GM12872 (cell line): ENCODE measurements around the gene PPARG.

Experiments
- TF ChIP-seq, protein P1 (sequence below): IDR thresholded peaks from 3 replicates; pipeline ENCODE4 v1.5.1; 2011; ENCODE audit warnings: low read depth, mild to moderate bottlenecking, low read length, moderate library complexity; ENCODE audit not compliant: insufficient read depth

Gene PPARG

DNA sequence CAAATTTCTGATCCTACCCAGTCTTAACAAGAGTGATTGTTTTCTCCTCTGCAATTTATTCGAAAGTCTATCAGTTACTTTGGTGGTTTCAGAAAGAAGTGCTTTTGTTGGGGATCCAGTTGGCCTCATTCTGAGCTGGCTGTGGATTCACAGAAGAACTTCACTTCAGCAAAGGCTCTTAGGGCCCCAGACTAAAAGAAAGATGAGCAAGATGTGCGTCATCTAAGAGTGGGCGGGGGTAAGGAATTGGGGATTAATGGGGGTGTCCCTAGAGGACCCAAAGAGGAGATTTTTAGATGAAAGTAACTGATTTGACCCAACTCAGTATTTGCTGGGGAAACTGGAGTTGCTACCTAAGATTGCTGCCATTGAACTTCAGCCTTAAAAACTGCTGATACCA lies 131.5 kb downstream of the PPARG start:
- TF ChIP-seq, protein P1, sequence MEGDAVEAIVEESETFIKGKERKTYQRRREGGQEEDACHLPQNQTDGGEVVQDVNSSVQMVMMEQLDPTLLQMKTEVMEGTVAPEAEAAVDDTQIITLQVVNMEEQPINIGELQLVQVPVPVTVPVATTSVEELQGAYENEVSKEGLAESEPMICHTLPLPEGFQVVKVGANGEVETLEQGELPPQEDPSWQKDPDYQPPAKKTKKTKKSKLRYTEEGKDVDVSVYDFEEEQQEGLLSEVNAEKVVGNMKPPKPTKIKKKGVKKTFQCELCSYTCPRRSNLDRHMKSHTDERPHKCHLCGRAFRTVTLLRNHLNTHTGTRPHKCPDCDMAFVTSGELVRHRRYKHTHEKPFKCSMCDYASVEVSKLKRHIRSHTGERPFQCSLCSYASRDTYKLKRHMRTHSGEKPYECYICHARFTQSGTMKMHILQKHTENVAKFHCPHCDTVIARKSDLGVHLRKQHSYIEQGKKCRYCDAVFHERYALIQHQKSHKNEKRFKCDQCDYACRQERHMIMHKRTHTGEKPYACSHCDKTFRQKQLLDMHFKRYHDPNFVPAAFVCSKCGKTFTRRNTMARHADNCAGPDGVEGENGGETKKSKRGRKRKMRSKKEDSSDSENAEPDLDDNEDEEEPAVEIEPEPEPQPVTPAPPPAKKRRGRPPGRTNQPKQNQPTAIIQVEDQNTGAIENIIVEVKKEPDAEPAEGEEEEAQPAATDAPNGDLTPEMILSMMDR: no peak

DNA sequence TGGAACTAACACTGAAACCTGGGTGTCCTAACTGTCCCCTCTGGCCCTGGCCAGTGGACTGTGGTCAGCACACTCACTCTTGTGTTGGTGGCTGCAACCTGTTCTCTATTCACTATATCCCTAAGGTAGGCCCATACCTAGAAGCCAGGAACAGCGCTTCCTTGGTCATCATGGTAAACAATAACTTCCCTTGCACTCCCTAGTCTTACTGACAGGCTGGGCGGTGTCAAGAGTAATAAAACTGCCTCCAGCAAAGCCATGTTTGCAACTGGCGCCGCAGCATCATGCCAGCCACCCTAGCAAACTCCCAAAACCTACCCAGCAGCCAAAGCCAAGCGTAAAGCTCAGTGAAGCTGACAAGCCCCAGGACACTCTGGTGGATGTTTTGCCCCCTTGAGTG lies 132.3 kb downstream of the PPARG start:
- TF ChIP-seq, protein P1: no peak

DNA sequence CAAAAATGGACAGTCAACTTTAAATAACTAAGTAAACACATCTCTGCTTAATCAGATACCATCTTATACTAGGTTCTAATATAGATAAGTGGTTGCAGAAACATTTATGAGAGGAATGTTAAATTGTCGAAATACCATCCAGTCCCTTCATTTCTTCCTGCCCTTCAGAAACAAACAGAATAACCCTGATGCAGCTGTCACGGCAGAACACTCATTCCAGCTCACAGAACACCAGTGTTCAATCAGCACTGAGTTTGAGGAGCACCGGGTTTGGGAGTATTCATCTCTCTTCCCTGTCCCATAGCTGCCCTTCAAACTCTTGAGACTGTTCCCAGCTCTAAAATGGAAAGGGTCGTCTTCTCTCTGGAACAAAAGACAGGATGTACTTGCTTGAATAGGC lies 134.3 kb downstream of the PPARG start:
- TF ChIP-seq, protein P1: no peak

DNA sequence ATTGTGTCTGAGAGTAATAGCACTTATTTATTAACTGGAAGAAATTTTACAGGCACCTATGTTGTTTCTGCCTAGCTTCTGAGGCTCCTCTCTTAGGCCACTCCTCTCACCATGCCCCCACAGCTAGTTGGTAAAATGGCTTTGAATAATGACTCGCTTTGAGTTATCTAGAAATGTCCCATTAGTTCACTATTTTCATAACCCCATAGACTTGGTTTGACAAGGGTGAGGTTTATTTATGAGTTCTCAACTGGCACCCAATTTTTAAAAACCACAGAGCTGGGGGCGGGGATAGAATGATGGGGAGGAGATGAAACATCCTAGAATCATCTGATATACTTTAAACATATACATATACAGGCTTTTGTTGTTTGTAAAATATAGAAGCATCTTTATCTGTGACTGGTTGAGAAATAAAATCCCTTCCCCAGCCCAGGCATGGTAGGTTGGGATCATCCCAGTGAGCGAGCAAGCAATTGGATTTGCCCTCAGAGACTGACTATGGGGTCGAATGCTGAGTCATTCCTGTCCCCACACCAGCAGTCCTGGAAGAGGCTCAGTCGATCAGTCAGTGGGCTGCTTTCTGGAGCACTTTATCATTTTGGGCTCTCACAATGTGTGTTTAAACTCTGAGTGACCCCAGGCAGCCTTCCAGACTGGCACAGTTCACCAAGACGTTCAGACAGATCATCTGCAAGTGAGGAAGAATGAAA lies 135.2 kb downstream of the PPARG start:
- TF ChIP-seq, protein P1: no peak

DNA sequence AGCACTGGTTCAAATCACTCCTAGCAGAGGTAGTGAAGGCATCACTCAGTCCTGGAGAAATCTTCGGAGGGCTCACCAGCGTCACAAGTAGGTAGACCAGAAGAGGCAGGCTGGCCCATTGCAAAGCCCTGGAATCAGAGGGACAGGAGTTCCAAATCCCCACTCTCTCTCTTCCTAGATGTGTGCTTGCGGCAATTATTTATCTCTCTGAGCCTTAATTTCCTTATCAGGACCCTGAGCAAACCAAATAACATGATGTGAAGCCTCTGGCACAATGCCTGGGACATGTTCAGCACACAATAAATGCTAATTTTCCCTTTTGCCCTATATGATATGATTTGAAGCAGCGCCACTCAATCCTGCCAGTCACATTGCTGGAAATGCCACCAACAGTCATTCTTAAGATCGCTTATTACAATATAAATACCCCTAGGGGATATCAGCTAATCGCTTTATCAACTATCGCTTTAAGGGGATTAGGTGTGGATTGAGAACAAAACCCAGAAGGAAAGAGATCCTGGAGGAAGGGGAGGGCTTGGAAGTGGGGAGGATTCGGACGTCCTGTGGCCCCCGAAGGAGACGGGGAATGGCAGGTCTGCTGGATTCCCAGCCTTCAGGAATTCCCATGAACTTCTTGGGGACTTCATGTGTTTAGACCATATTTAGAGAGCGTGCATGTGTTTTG lies 135.9 kb downstream of the PPARG start:
- TF ChIP-seq, protein P1: no peak

DNA sequence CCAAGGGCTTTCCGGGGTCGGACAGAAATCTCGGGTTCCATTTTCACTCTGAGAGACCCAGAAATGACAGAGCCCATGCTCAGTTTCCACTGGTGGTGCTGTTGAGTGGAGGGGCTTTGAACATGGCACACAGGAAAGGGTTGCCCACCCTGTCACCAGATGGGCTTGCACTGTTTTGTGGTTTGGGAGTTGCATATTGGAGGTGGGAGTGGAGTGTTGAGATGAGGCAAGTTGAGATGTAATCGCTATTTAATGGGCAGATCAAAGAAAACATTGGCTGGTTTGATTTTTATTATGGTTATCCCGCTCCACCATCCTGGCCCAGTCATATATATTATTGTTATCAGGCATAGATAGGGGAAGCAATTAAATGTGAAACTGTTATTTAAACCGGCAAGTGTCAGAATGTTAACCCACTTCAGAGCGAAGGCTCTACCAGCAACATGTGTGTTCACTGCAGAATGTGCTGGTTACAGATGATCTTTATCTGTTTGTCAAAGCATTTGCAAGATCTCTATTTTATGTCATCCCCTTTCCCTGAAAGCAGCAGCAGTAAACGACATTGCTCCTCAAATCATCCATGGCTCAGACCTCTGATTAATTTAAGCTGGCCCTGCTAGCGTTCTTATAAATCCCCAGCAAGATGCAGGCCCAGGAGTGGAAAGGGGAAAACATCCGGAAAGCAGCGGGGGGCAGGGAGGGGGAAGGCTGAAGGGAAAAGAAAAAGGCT lies 137.1 kb downstream of the PPARG start:
- TF ChIP-seq, protein P1: no peak

DNA sequence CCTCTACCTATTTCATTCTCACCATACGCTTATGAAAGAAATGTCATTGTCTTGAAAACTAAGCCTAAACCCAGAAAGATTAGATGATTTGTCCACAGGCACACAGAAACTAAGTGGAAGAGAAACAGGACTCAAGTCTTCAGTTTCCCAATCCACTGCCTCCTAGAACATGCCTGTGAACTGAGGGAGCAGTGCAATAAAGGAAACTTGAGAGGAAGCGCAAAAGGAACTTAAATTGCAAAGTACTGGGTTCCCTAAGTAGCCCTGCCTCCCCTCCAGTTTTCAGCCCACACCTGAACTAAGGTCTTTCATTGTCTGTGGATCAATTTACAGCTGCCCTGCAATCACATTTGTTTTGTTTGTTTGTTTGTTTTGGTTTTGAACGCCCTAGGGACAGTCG lies 138.7 kb downstream of the PPARG start:
- TF ChIP-seq, protein P1: no peak
